HTERT RPE-1 (cell line): ENCODE results near the gene SIRT2.
"Not testable (repeated sequence)": the region's sequence is repeated elsewhere in the genome, so short reads cannot be mapped to it uniquely, and the experiment has no call there.

Experiments used
- in situ Hi-C: fragments of 300-500 bp; cut with MboI; formaldehyde crosslinking; loops from 4 replicates; pipeline ENCODE4 v1.14.3; 2020; ENCODE audit warnings: low sequenced_read_pairs

The SIRT2 gene

DNA sequence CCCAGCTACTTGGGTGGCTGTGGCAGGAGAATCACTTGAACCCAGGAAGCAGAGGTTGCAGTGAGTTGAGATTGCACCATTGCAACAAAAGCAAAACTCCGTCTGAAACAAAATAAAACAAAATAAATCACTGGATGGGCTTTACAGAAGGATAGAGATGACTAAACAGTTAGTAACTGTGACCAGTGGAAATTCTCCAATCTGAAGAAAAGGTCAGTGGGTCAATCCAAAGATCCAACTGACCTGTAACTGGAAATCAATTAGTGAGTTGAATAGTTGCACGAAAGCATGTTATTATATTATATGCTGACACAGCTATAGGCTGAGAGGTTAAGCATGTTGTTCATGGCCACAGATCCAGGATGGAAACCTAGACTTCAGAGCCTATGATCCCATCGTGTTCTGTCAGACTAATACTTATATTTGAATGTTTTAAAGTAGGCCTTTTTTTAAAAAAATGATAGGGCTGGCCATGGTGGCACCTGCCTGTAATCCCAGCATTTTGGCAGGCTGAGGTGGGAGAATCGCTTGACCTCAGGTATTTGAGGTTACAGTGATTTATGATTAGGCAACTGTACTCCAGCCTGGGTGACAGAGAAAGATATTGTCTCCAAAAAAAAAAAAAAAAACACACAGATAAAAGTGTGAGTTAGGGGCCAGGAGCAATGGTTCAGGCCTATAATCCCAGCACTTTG lies 69.2 kb downstream of the SIRT2 start:
- in situ Hi-C loops = no loop called here

DNA sequence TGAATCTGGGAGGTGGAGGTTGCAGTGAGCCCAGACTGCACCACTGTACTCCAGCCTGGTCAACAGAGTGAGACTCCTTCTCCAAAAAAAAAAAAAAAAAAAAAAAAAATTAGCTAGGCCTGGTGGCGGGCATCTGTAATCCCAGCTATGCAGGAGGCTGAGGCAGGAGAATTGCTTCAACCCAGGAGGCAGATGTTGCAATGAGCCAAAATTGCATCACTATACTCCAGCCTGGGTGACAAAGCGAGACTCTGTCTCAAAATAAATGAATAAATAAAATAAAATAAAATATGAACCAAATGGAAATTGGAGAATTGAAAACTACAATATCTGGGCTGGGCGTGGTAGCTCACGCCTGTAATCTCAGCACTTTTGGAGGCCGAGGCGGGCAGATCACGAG lies 70.2 kb downstream of the SIRT2 start:
- in situ Hi-C loops = not testable (repeated sequence)
